ENCODE data around the gene SLC5A5.

Gene SLC5A5
- long read RNA-seq, donor 1, result 0 reads
- long read RNA-seq, donor 2, result 0 reads
- long read RNA-seq, donor 3, result 0 reads
- long read RNA-seq, donor 4, result 0 reads
- long read RNA-seq, donor 5, result 0 reads
- long read RNA-seq, donor 6, result 0 reads
- long read RNA-seq, donor 7, result 0 reads
- long read RNA-seq, donor 8, result 0 reads

DNA sequence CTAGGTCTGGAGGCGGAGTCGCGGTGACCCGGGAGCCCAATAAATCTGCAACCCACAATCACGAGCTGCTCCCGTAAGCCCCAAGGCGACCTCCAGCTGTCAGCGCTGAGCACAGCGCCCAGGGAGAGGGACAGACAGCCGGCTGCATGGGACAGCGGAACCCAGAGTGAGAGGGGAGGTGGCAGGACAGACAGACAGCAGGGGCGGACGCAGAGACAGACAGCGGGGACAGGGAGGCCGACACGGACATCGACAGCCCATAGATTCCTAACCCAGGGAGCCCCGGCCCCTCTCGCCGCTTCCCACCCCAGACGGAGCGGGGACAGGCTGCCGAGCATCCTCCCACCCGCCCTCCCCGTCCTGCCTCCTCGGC, at the start of gene SLC5A5:
SLC5A5 (plus strand) TSS at position 68 of the 373 bp plus-strand sequence. CDS start 375 bp downstream, outside the sequence.
- no peak for DNase-seq

DNA sequence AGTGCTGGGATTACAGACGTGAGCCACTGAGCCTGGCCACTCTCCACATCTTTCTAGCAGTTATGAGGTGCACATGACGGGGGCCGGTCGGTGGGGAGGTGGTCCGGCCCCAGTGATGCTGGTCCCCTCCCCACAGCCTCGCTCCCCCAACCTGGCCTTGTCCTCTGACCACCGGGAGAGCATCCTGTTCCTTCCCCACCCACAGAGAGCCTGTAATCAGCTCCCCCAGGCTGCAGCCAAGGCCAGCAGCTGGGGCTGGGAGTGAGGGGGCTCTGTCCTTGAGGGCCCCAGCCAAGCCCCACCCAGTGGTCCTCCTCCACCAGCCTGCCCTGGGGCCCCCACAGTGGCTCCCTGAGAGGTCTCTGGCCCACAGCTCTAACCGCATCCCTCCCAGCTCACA, 47.4 kb upstream of the SLC5A5 start:
- DNase-seq, result no peak

GRCh38 chr19:17826508-17827056, 45.2 kb upstream of the SLC5A5 start:
- no peak for DNase-seq

DNA sequence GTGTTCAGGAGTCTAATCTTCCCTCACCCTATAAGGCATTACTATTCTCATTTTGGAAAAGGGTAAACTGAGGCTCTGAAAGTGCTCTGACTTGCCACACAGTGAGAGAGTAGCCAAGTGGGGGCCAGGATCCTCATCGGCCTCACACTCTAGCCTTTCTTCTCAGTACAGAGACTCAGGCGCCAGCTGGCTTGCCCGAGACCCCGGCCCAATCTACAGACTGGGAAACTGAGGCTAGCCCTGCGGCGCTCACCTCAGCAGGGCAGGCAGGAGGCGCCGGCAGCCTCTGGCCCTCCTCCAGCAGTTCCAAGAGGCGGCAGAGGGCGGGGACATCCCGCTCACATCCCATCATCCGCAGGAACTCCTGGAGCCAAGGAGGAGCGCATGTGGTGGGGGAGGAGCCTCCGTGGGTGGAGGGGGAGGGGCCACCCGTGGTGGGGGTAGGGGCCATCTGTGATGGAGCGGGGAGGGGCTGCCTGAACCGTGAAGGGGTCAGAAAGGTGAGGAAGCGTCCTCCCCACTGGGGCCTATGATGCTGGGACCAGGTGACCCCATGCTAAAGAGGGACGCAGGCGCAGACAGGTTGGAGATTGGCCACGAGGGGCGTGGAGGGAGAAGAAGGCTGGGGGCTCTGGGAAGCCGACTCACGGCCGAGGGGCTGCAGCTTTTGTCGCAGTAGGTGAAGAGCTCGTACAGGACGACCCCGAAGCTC, 41.7 kb upstream of the SLC5A5 start:
- DNase-seq, result no peak

GRCh38 chr19:17830567-17831418, 41.0 kb upstream of the SLC5A5 start:
- DNase-seq, result peak; percentile 79

DNA sequence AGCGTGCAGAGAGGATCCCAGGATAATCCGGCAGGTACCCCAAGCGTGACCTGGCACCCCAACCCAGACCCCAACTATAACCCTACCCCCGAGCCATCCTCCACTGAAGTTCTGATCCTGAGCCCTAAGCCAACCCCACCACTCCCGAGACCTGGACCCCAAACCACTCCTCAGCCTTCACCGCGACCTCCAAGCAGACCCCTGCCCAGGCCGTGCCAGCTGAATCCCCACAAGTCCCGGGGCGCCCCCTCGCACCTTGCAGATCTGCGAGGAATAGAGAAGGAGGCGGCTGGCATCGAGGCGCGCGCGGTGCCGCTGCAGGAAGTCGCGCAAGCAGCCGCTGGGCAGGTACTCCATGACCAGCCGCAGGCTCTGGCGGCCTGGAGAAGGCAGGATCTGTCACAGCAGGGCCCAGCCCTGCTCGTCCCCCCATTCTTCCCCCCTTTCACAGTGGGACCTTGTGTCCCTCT, 40.3 kb upstream of the SLC5A5 start:
- DNase-seq, result peak; percentile 42

DNA sequence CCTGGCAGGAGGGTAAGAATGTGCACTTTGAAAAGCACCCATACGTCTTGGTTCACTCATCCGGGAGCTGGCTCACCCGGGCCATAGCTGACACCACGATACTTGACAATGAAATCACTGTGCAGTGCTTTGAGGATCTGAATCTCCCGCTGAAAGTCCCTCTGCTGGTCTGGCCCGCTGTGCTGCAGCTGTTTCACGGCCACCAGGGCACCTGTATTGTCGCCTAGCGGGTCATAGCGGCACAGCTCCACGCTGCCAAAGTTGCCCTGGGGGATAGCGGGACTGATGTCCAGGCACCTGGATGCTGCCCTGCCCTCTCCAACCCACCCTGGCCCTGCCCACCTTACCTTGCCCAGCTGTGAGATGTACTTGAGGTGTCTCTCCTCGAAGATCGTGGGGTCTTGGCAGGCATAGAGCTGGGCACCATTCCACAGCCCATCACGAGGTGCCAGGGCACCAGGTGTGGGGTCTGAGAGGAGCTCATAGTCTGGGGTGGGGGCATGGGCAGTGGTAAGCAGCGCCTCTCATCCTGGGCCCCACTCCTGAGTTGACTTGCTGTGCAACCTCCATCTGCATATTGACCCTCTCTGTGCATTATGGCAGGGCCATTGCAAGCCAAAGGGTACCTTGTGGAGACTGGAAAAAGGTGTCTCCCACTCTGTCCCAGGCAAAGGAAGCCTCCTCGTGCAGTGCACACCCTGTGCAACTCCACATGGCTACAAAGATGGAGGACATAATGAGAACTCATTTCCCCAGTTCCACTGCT, 39.1 kb upstream of the SLC5A5 start:
- no peak for DNase-seq

DNA sequence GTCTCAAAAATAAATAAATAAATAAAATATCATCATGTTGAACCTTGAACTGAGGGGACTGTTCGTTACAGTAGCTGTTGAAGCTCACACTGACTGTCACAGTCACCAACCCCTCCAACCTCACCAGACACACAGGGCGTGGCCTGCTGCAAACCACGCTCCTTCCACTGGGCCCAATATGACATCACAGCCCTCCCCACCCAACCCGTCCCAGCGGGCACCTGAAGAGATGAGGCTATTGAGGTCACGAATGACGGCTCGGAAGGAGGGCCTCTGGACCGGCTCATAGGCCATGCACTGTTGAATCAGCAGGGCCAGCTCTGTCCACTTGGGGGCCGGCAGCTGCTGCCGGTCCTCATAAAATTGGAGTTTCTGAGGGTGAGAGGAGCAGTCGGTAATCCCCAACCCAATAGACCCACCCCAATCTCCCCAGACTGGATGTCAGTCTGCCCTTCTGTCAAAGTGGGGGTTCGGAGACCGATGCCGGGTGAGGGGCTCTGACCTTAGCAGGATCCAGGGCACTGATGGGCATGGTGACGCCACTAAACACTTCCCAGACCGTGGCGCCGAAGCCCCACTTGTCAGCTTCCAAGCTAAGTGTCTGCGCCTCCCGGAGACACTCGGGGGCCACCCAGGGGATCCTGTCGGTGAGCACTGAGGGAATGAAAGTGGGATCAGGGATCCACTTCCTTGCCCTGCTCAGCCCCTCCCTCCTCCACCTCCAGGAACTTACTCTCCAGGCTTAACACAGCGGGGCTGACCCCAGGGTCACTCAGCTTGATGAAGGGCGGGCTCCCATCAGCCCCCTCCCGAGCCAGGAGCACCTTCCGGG, 37.2 kb upstream of the SLC5A5 start:
- no peak for DNase-seq

GRCh38 chr19:17835182-17836006, 36.4 kb upstream of the SLC5A5 start:
- no peak for DNase-seq

GRCh38 chr19:17836530-17836929, 35.2 kb upstream of the SLC5A5 start:
- no peak for DNase-seq

GRCh38 chr19:17837972-17838371, 33.8 kb upstream of the SLC5A5 start:
- no peak for DNase-seq

DNA sequence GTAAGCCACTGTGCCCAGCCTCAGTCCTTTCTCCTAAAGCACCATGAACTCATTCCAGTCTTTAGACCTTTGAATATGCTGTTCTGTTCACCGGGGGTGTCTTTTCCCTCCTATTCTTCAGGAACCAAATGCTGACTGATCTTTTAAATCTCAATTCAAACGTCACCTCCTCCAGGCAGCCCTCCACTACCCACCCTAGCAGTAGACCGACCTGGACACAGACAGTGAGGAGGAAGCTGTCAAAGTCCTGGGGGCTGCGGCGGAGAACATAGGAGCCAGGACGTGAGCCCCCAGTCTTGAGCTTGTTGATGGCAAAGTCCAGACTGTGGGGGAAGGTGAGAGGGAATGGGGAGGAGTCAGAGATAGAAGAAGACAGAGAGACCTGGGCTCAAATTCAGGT, 31.7 kb upstream of the SLC5A5 start:
- DNase-seq, result no peak

- DNase-seq, result peak; percentile 57
Observed at GRCh38 chr19:17841371-17841809, 30.4 kb upstream of the SLC5A5 start.

DNA sequence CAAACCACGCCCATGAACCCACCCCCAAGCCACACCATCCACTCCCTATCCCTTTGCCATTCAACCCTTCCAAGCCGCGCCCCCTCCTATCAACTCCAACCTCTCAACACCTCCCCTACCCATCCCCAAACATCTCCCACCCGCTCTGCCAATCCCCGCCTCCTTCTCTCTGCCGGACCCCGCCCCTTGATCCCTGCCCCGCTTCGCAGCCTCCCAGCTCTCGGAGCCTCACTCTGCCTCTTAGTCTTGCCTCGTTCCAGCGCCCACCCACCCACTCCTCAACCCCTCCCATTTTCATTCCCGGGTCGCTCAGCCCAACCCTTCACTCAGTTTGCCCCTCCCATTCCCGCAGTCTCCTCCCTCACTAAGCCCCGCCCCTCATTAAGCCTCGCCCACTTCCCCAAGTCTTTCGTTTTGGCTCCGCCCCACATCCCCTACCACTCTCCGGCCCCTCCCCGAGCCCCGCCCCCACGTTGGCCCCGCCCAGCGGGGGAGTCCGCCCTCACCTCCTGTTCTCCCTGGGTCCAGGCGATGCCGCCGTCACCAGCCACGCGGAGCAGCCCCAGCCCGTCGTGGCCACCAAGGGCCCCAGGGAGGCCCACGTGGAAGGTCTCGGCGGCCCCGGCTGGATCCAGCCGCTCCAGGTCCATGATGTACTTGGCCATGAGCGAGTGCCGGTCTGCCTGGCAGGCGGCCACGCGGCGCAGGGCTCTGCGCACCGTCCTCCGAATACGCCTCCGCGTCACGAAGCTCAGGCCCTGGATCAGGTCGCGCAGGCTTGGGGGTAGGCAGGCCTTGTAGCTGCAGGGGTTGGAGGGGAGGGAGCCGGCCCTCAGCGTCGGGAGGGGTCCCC, 29.7 kb upstream of the SLC5A5 start:
- DNase-seq, result peak; percentile 77

DNA sequence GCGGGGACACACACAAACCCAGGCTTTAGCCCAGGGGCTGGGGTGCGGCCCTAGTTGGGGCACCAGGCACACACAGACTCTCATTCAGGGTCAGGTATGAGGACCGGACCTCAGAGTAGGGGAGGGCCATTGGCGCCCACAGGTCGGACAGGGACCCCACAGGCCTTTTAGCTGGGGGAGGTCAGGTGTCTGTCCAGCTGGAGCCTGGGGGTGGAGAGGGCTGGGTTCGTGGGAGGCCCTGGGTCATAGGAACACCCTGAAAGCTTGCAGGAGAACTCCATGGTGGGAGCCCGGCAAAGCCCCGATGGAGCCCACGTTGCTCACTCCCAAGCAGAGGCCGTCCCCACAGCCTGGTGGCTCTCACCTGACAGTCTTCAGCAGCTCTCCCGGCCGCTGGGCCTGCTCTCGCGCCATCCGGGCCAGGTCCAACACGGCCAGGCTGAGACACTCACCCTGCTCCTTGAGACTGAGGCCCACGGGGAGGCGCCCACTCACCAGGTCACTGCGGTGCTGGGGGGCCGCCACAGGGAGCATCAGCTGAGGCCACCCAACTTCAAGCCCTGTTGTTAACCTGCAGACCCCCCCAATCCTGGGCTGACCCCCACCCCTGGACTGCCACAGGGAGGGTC, 29.0 kb upstream of the SLC5A5 start:
- DNase-seq, result no peak

DNA sequence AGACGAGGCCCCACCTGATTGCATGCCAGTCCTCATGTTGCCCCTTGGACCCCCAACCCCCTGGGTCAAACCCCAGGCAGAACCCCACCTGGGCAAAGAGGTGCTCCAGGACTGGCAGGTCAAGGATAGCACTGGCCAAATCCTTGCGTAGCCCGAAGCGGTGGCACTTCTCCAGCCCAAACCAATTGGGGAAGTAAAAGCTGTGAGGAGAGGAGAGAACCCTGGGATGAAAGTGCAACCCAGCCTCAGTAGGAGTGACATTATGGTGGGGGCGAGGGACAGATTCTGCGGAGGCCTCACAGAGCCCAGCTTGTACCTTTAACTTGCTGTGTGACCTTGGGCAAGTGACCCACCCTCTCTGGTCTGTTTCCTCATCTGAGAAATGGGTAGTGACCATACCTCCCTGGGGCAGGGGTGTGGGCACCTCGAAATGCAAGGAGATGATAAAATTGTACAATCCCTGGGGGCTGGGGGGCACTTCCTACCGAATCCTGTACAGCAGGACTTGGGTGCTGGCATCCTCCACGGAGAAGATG, 28.4 kb upstream of the SLC5A5 start:
- DNase-seq, result no peak

DNA sequence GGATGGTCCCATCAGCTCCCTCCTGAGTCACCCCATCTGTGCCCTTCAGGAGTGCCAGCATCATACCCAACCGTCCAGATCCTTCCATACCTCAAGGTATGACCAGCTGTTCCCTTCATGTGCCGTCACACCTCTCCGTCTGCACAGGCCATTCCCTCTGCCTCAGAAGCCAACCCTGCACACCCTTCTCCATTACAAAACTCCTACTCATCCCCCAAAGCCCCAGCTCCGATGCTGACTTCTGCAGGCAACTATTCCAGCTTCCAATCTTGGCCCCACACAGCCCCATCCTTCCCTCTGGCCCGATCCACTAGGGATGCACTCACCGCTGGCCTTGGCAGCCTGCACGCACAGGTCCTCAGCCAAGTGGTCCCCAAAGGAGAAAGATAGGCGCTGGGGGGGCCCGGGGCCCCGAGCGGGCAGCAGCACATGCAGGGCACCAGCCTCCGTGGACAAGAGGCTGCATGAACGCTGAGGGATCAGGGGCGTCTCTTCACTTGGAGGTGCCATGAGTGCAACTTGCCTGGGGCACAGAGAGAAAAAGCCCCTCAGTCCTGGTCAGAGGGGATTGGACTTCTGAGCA, 27.7 kb upstream of the SLC5A5 start:
- no peak for DNase-seq

GRCh38 chr19:17846146-17846545, 25.6 kb upstream of the SLC5A5 start:
- DNase-seq, result no peak

Measured in right kidney (tissue), 9 donors.